Stimulated activated CD4-positive, alpha-beta T cell treated with anti-CD3 and anti-CD28 coated beads, Interleukin-15, amount 100 ng/mL, for 24 hours (primary cell): Measurements from ENCODE around the gene USP33.
"Not testable (repeated sequence)": the region's sequence is repeated elsewhere in the genome, so short reads cannot be mapped to it uniquely, and the experiment has no call there.

Source experiments
- DNase-seq: peaks from one replicate; pipeline ENCODE4 v3.0.0-alpha.2; 2020

USP33 gene

GRCh38 chr1:77759071-77760028 lies at the start of gene USP33:
TSS of gene USP33 (minus strand) at chr1:77759852. CDS start at chr1:77741697, 18,155 bp downstream.
- peak; percentile 93 for DNase-seq

- no peak for DNase-seq
Measured at GRCh38 chr1:77803371-77803770, 43.7 kb upstream of the USP33 start.

- DNase-seq, result no peak
Measured at GRCh38 chr1:77802026-77802425, 42.4 kb upstream of the USP33 start.

DNA sequence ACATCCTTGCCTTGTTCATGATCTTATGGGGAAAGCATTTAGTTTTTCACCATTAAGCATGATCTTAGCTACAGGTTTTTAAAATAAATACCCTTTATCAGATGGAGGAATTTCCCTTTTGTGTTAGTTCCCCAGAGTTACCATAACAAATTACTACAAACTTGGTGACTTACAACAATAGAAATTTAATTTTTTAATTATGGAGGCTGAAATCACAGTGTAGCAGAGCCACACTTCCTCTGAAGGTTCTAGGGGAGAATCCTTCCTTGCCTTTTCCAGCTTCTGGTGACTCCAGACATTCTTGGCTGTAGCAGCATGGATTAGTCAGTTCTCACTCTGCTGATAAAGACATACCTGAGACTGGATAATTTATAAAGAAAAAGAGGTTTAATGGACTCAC lies 38.3 kb upstream of the USP33 start:
- no peak for DNase-seq

- no peak for DNase-seq
Measured at GRCh38 chr1:77796695-77797405, 37.2 kb upstream of the USP33 start.

GRCh38 chr1:77794550-77794949 lies 34.9 kb upstream of the USP33 start:
- DNase-seq, result no peak

- DNase-seq, result not testable (repeated sequence)
Measured at GRCh38 chr1:77786093-77786741, 26.6 kb upstream of the USP33 start.

DNA sequence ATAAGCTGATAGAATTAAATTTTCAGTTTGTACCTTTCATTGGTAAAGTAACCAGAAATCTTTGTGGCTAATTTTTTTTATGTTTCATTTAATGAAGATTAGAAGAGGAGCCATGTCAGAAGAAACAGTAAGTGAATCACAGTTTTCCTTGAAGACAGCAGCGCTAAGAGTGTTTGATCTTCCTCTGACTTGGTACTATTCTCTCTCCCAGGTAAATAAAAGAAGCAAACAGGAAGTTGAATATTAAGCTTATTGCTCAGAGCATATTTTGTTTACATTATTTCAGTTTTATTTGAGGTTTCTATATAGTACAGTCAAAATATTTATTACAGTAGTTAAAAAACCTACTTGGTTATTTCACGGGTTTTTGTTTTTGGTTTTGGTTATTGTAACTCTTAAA lies 23.5 kb upstream of the USP33 start:
- no peak for DNase-seq

DNA sequence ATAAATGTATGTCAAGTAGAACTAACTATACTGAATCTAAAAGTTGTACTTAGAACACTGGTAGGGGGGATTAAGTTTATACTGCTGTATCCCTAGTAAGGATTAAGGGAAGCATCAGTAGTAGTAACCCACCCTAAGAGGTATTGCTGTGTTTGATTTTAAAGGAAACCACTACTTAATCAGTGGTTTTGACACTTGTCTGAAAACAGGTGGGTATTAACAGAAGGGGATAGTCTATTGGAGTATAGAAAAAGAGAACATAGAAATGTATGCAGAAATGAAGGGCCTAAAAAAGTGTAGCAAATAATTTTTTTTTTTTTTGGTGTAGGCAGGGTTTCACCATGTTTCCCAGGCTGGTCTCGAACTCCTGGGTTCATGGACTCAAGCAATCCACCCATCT lies 22.0 kb upstream of the USP33 start:
- no peak for DNase-seq

DNA sequence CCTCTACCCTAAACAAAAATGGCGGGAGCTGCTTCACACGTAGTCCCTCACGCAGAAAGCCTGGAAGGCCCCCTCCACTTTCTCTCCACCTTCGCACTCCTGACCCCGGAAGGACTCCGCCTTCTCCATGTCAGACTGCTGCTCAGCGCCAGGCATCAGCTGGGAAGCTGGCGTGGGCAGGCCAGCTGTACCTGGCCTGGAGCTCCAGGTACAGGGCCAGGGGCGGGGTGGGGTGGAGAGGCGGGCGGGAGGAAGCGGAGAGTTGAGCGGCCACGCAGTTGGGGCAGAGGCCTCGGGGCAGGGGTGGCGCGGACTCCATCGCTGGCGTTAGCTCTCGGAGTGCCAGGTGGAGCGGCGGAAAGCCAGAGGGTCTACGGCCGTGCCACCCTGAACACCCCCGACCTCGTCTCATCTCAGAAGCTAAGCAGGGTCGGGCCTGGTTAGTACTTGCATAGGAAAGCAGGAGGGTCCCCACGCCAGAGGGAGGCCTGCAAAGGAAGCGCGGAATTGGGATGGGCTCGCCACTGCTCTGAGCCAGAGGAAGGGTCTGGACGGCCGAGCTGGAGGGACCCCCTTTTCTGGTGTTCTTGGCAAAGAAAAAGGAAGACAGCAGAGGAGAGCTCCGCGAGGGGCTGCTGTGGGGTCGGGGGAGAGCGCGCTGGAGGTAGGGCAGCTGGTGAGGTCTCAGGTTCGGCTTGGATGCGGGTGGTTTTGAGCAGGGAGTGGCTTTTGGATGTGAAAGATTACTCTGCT lies 20.1 kb upstream of the USP33 start, which contains the start of gene MIGA1:
TSS of gene MIGA1 (plus strand) at position 121 of the 753 bp plus-strand sequence. CDS start 3,604 bp downstream, outside the sequence.
- DNase-seq, result peak; percentile 90

DNA sequence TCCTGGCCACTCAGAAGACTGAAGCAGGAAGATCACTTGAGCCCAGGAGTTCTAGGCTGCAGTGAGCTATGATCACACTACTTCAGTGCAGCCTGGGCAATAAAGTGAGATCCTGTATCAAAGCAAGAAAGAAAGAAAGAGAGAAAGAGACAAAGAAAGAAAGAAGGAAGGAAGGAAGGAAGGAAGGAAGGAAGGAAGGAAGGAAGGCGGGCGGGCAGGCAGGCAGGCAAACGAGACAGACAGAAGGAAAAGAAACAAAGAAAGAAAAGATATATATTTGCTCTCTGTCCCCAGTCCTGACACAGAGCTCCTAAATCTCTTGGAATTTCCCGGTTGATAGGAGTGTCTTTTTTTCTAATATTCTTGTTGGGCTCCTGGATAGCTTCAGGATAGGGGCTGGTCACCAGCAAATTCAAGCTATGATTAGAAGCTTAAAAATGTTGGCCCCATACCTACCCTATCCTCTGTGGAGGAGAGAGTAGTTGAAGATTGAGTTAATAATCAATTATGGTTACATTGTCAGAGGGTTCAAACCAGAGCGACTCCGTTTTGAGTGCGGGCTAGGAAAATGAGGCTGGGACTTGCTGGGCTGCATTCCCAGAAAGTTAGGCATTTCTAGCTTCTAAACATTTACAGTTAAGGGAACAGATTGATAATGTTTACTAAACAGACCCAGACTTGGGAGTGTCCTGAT lies 16.5 kb upstream of the USP33 start:
- DNase-seq, result no peak

- no peak for DNase-seq
Measured at GRCh38 chr1:77768006-77768405, 8.4 kb upstream of the USP33 start.

DNA sequence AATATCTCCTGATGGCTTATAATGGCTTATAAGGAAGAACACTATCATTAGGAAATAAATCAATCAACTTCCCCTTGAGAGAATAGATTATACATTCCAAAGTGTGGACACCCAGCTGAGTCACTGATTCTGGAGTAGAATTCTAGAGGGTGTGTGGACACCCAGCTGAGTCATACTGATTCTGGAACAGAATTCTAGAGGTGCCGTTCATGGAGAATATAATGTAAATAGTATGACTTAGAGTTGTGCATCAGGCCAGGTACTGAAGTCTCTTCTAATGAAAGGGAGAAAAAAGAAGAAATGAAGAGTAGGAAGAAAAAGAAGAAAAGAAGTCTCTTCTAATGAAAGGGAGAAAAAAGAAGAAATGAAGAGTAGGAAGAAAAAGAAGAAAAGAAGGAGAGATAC lies 2.4 kb upstream of the USP33 start:
- DNase-seq, result no peak

- DNase-seq, result no peak
Measured at GRCh38 chr1:77757603-77758002, 2.0 kb downstream of the USP33 start.

GRCh38 chr1:77757066-77757584 lies 2.5 kb downstream of the USP33 start:
- DNase-seq, result no peak

DNA sequence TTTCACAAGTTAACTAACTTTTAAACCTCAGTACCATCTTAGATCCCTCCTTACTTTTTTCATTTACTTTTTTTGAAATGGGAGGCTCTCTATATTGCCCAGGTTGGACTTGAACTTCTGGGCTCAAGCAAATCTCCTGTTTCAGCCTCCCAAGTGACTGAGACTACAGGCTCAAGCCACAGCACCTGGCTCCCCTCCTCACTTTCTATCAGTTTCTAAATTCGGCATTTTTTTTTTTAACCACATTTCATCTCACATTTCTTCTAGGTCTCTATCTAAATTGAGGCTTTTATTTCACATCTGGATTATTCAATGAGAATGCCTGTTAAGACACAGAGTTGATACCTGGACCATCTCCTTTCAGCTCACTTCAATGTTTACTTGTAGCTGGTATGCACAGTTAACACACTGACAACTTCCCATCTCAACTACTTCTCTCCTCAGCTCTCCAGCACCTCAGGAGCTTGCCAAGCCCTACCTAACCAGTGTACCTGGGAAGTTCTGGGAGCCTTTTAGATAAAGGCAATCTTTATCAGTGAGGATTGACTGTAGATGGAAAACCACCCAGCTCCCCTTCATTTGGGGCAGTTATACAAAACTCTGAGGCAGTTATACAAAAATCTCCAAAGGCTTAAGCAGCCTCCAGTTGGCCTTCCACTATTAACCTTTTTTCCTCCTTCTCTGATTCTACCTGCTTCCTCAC lies 3.4 kb downstream of the USP33 start:
- no peak for DNase-seq

DNA sequence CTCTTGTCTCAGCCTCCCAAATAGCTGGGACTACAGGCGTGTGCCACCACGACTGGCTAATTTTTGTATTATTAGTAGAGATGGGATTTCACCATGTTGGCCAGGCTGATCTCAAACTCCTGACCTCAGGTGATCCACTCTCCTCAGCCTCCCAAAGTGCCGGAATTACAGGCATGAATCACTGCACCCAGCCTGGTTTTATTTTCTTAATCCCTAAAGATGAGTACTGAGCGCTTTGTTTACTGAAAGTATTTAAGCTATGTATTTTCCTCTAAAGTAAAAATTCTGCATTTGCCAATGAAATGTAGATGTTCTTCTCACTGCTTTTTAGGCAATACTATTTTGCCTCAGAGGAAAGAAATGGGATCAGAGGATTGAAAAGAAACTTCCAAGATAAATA lies 10.2 kb downstream of the USP33 start:
- DNase-seq, result not testable (repeated sequence)

- no peak for DNase-seq
Measured at GRCh38 chr1:77744576-77744975, 15.1 kb downstream of the USP33 start.

DNA sequence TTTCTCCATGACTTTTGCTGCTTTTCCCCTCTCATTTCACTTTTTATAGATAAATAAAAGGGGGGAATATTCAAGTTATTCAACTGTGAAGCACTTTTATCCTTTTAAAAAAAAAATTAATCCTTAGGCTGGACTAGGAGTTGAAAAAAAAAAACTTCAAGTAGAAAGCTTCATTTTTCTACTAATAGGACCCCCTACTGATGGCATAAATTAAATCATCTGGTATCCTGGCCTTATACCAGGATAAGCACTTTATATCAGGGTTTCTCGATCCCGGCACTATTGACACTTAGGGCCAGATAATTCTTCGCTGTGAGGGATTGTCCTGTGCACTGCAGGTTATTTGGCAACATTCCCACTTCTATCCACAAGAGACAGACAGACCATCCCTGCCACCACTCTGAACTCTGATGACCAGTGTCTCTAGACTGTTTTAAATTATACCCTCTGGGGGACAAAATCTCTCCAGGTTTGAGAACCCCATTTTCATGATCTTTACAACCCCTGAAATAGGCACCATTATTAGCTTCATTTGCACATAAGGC lies 17.6 kb downstream of the USP33 start:
- DNase-seq, result no peak

- DNase-seq, result no peak
Measured at GRCh38 chr1:77741316-77741715, 18.3 kb downstream of the USP33 start.

DNA sequence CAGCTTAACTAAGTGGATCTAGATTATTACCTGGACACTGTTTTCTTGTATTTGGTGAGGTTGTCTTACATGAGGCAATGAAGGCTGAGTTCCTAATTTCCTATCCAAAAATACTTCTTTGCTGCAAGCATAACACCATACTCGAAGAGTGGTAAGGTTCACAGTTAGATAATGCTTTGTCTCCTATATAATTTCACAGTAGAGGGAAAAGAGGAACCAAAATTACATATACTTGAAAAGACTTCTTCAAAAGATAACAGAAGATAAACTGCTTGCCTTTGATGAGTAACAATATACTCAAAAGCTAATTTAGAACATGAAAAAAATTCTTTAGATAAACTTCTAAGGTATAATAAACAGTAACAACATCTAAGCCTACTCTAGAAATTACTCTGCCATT lies 20.4 kb downstream of the USP33 start:
- DNase-seq, result no peak
